Measurements from ENCODE around the gene SND1.

The SND1 gene

DNA sequence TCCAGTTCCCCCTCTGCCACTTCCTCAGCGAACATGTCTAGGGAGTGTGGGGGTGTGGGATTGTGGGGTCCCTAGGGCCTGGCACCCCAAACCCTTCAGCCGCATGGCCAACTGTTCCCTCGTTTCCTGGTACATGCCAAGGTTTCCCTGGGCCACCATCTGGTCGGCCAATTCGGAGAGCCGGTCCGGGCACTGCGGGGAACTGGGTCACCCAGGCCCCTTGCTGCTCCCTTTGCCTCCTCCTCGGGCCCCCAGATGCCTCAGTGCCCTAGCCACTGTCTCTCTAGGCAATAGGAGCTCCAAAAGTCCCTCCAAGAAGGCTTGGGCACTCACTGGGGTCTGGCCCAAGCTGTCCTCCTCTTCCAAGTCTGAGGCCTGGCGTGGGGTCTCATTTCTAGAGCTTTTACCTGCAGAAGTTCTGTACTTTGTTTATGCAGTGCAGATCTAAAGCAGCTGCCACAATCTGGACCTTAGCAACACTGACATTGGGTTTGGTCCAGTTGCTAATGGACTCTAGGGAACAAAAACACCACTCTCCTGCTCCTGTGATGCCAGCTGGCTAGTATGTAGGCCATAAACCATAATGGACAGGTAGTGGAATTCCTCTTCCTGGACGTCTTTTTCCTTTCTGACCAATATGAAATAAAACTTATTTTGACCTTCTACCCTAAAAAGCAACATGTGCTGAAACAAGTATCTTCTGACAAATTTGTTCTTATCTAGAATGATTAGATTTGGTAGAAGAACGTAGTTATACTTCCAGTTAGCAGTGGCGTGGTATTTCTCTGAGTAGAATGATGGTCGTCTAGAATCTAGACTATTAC is 206.3 kb downstream of the SND1 start:
- TF ChIP-seq CTCF (IDR thresholded peaks at IDR 0.05; ENCODE audit: insufficient read depth, low read length, poor library complexity, severe bottlenecking) (no peak), EZH2phosphoT487 (conservative IDR thresholded peaks at IDR 0.05; ENCODE audit: low read length) (no peak)
- Histone ChIP-seq H4K20me1 (ENCODE audit: low read depth, low read length) (no peaks in the 10 kb centered on the region; the same call in 1 of the 2 replicates), H3K4me2 (ENCODE audit: low read depth, low read length, poor library complexity, severe bottlenecking) (no peak overlapping the region), H3K27me3 (ENCODE audit: low read length) (no peaks in the 10 kb centered on the region), H3K27ac (ENCODE audit: low read depth, low read length) (no peak overlapping the region), H3K9me2 (replicated peaks; ENCODE audit: insufficient read depth, low read length) (no peaks in the 10 kb centered on the region), H3K9ac (ENCODE audit: low read length) (no peak overlapping the region), H3K4me3 (ENCODE audit: insufficient read depth, low read length, poor library complexity, severe bottlenecking) (no peak overlapping the region), H3K36me3 (ENCODE audit: low read length) (no peaks in the 10 kb centered on the region), H3K9me3 (ENCODE audit: insufficient read depth, low read length) (no peaks in the 10 kb centered on the region), H3F3A (ENCODE audit: insufficient read depth) (no peaks in the 10 kb centered on the region), H2AFZ (ENCODE audit: low read depth, low read length, severe bottlenecking) (no peak overlapping the region), H3K79me2 (ENCODE audit: insufficient read depth, low read length) (0 out of 2 replicates have a peak, but pooled peaks cover 4% of the 10 kb centered on the region)

GRCh38 chr7:127858915-127859189 is 206.9 kb downstream of the SND1 start:
- no peak overlapping the region for H2AFZ ChIP-seq (ENCODE audit: low read depth, low read length, severe bottlenecking)
- H3K4me3 ChIP-seq (ENCODE audit: insufficient read depth, low read length, poor library complexity, severe bottlenecking), result no peak overlapping the region
- no peaks in the 10 kb centered on the region; the same call in 1 of the 2 replicates for H4K20me1 ChIP-seq (ENCODE audit: low read depth, low read length)
- no peaks in the 10 kb centered on the region for H3K36me3 ChIP-seq (ENCODE audit: low read length)
- no peaks in the 10 kb centered on the region for H3K9me2 ChIP-seq (replicated peaks; ENCODE audit: insufficient read depth, low read length)
- 0 out of 2 replicates have a peak, but pooled peaks cover 4% of the 10 kb centered on the region for H3K79me2 ChIP-seq (ENCODE audit: insufficient read depth, low read length)
- no peaks in the 10 kb centered on the region for H3K27me3 ChIP-seq (ENCODE audit: low read length)
- H3K9ac ChIP-seq (ENCODE audit: low read length), result no peak overlapping the region
- no peak overlapping the region for H3K4me2 ChIP-seq (ENCODE audit: low read depth, low read length, poor library complexity, severe bottlenecking)
- TF ChIP-seq EZH2phosphoT487 (conservative IDR thresholded peaks at IDR 0.05; ENCODE audit: low read length), result no peak
- no peak for TF ChIP-seq CTCF (IDR thresholded peaks at IDR 0.05; ENCODE audit: insufficient read depth, low read length, poor library complexity, severe bottlenecking)
- H3K9me3 ChIP-seq (ENCODE audit: insufficient read depth, low read length), result no peaks in the 10 kb centered on the region
- H3F3A ChIP-seq (ENCODE audit: insufficient read depth), result no peaks in the 10 kb centered on the region
- H3K27ac ChIP-seq (ENCODE audit: low read depth, low read length), result no peak overlapping the region

GRCh38 chr7:127859330-127859729 is 207.3 kb downstream of the SND1 start:
- no peaks in the 10 kb centered on the region for H3K27me3 ChIP-seq (ENCODE audit: low read length)
- no peaks in the 10 kb centered on the region; the same call in 1 of the 2 replicates for H4K20me1 ChIP-seq (ENCODE audit: low read depth, low read length)
- H3K9me2 ChIP-seq (replicated peaks; ENCODE audit: insufficient read depth, low read length), result no peaks in the 10 kb centered on the region
- no peak overlapping the region for H3K4me3 ChIP-seq (ENCODE audit: insufficient read depth, low read length, poor library complexity, severe bottlenecking)
- H3K9ac ChIP-seq (ENCODE audit: low read length), result no peak overlapping the region
- TF ChIP-seq EZH2phosphoT487 (conservative IDR thresholded peaks at IDR 0.05; ENCODE audit: low read length), result no peak
- no peak for TF ChIP-seq CTCF (IDR thresholded peaks at IDR 0.05; ENCODE audit: insufficient read depth, low read length, poor library complexity, severe bottlenecking)
- no peak overlapping the region for H3K27ac ChIP-seq (ENCODE audit: low read depth, low read length)
- no peaks in the 10 kb centered on the region for H3K9me3 ChIP-seq (ENCODE audit: insufficient read depth, low read length)
- no peak overlapping the region for H3K4me2 ChIP-seq (ENCODE audit: low read depth, low read length, poor library complexity, severe bottlenecking)
- H2AFZ ChIP-seq (ENCODE audit: low read depth, low read length, severe bottlenecking), result no peak overlapping the region
- 0 out of 2 replicates have a peak, but pooled peaks cover 4% of the 10 kb centered on the region for H3K79me2 ChIP-seq (ENCODE audit: insufficient read depth, low read length)
- H3F3A ChIP-seq (ENCODE audit: insufficient read depth), result no peaks in the 10 kb centered on the region
- H3K36me3 ChIP-seq (ENCODE audit: low read length), result no peaks in the 10 kb centered on the region

Measured in SU-DHL-6 (cell line).